Liver (tissue), 9 donors: ENCODE measurements around the gene TXNDC16. TPM values are rescaled to one million over a fixed set of nuclear protein-coding genes. Genes with fewer than 3 reads are reported as not detected.

Experiments used
- DNase-seq: peaks from one replicate; pipeline ENCODE4 v3.0.0-alpha.2; 2017; ENCODE audit warnings: low spot score
- H3K27ac ChIP-seq, 2 donors: one replicate each; pipeline ENCODE4 v1.7.0; 2013; ENCODE audit warnings: inconsistent platforms in 2 of 2, low read length in 2 of 2, control low read depth in 1 of 2, low read depth in 1 of 2, mild to moderate bottlenecking in 1 of 2
- H3K27me3 ChIP-seq, 4 donors: one replicate each; pipeline versions ENCODE4 v1.6.1 to v1.7.0; 2013; ENCODE audit warnings: low read length in 3 of 4, inconsistent platforms in 1 of 4, mild to moderate bottlenecking in 1 of 4, moderate library complexity in 1 of 4; ENCODE audit not compliant: control insufficient read depth in 4 of 4, insufficient read depth in 4 of 4
- H3K36me3 ChIP-seq, 4 donors: one replicate each; pipeline versions ENCODE4 v1.6.1 to v1.7.0; 2013; ENCODE audit warnings: low read length in 3 of 4, mild to moderate bottlenecking in 3 of 4, low read depth in 1 of 4, moderate library complexity in 1 of 4; ENCODE audit not compliant: control insufficient read depth in 4 of 4, insufficient read depth in 3 of 4
- H3K4me1 ChIP-seq, 4 donors: one replicate each; pipeline versions ENCODE4 v1.6.1 to v1.7.0; 2013; ENCODE audit warnings: low read length in 3 of 4, mild to moderate bottlenecking in 3 of 4, moderate library complexity in 1 of 4; ENCODE audit not compliant: control insufficient read depth in 4 of 4, insufficient read depth in 4 of 4
- H3K4me3 ChIP-seq, 3 donors: one replicate each; pipeline versions ENCODE4 v1.6.1 to v1.7.0; 2013; ENCODE audit warnings: low read length in 3 of 3, control low read depth in 1 of 3, low read depth in 1 of 3, mild to moderate bottlenecking in 1 of 3
- H3K9ac ChIP-seq, 2 donors: one replicate each; pipeline ENCODE4 v1.7.0; 2013; ENCODE audit warnings: low read length in 2 of 2, mild to moderate bottlenecking in 2 of 2, moderate library complexity in 2 of 2, control low read depth in 1 of 2, low read depth in 1 of 2
- H3K9me3 ChIP-seq, 4 donors: one replicate each; pipeline versions ENCODE4 v1.6.1 to v1.7.0; 2013; ENCODE audit warnings: low read length in 3 of 4; ENCODE audit not compliant: control insufficient read depth in 4 of 4
- ATF3 ChIP-seq: IDR thresholded peaks from 2 replicates; pipeline ENCODE4 v1.6.1; 2016; ENCODE audit warnings: antibody characterized with exemption
- CTCF ChIP-seq: fragments of 150-350 bp; IDR thresholded peaks from 2 replicates; pipeline ENCODE4 v1.5.1; 2017; ENCODE audit warnings: improper control_type of control experiment, low read depth, low read length; ENCODE audit not compliant: missing input control
- EGR1 ChIP-seq, 2 donors: IDR thresholded peaks; 2 replicates each; pipeline ENCODE4 v1.6.1; 2016 to 2018; ENCODE audit warnings: antibody characterized with exemption in 2 of 2, low read depth in 2 of 2
- FOXA1 ChIP-seq: IDR thresholded peaks from 2 replicates; pipeline ENCODE4 v1.6.1; 2016; ENCODE audit warnings: antibody characterized with exemption
- FOXA2 ChIP-seq: IDR thresholded peaks from 2 replicates; pipeline ENCODE4 v1.6.1; 2016; ENCODE audit warnings: antibody characterized with exemption
- GABPA ChIP-seq, 2 donors: IDR thresholded peaks in 1 of 2; conservative IDR thresholded peaks in 1 of 2; 2 replicates each; pipeline ENCODE4 v1.6.1; 2016; ENCODE audit warnings: antibody characterized with exemption in 2 of 2, mild to moderate bottlenecking in 1 of 2, moderate library complexity in 1 of 2
- HNF4A ChIP-seq, 2 donors: conservative IDR thresholded peaks; 2 replicates each; pipeline ENCODE4 v1.6.1; 2016; ENCODE audit warnings: antibody characterized with exemption in 2 of 2, mild to moderate bottlenecking in 2 of 2
- HNF4G ChIP-seq: IDR thresholded peaks from 2 replicates; pipeline ENCODE4 v1.6.1; 2016; ENCODE audit warnings: antibody characterized with exemption
- MAX ChIP-seq: IDR thresholded peaks from 2 replicates; pipeline ENCODE4 v1.6.1; 2016; ENCODE audit warnings: antibody characterized with exemption
- NR2F2 ChIP-seq: IDR thresholded peaks from 2 replicates; pipeline ENCODE4 v1.6.1; 2016; ENCODE audit warnings: antibody characterized with exemption
- RXRA ChIP-seq, 2 donors: IDR thresholded peaks; 2 replicates each; pipeline ENCODE4 v1.6.1; 2017 to 2018; ENCODE audit warnings: antibody characterized with exemption in 2 of 2, mild to moderate bottlenecking in 1 of 2
- SP1 ChIP-seq: IDR thresholded peaks from 2 replicates; pipeline ENCODE4 v1.6.1; 2018; ENCODE audit warnings: antibody characterized with exemption, mild to moderate bottlenecking
- YY1 ChIP-seq: IDR thresholded peaks from 2 replicates; pipeline ENCODE4 v1.6.1; 2016; ENCODE audit warnings: antibody characterized with exemption, mild to moderate bottlenecking
- ZBTB33 ChIP-seq: IDR thresholded peaks from 2 replicates; pipeline ENCODE4 v1.6.1; 2016; ENCODE audit warnings: antibody characterized with exemption
- WGBS: extraction: QIAGEN DNeasy Blood & Tissue Kit; methylation state at CpG from one replicate; pipeline ENCODE4 v1.1.7; 2013; 5-methylcytosine and 5-hydroxymethylcytosine counted together
- polyA plus RNA-seq, 2 donors: library from polyadenylated mRNA; stranded (reverse) in 1 of 2; unstranded in 1 of 2; fragments of 200-250 nt in 1 of 2; fragments of >200 nt in 1 of 2; fragmentation: Nextera tagmentation in 1 of 2; extraction: Ambion mirVana in 1 of 2; gene quantifications; one replicate each; pipeline versions ENCODE4 v1.2.1 to v1.2.3, GENCODE V29; 2013 to 2015
- total RNA-seq, 2 donors: library from RNA; depleted of rRNA; stranded (reverse); fragments of >200 nt; gene quantifications; one replicate each; pipeline ENCODE4 v1.2.3, GENCODE V29; 2014
- donor health status: healthy.
- donor health status: healthy.
- donor health status: healthy.
- donor health status: healthy.
- donor health status: healthy.

The TXNDC16 gene
- total and polyA plus RNA-seq, 4 donors: 2.0 to 16.2 (median 4.1) TPM

GRCh38 chr14:52442166-52442565 lies 110.1 kb downstream of the TXNDC16 start:
- Histone ChIP-seq H3K4me3 (no peak overlapping the region), H3K27me3 (no peaks in the 10 kb centered on the region), H3K9ac (no peak overlapping the region), H3K9me3 (no peaks in the 10 kb centered on the region), H3K4me1 (no peaks in the 10 kb centered on the region), H3K27ac (no peak overlapping the region), H3K36me3 (peaks cover 0 to 12% (median 4%) of the 10 kb centered on the region in 4 donors)
- TF ChIP-seq FOXA1: no peak
- TF ChIP-seq SP1: no peak
- no peak for TF ChIP-seq GABPA (IDR thresholded peaks at IDR 0.05 in 1 of 2, conservative IDR thresholded peaks at IDR 0.05 in 1 of 2)
- TF ChIP-seq EGR1 (IDR thresholded peaks at IDR 0.05; ENCODE audit: low read depth in 2 of 2): no peak
- no peak for TF ChIP-seq ZBTB33
- TF ChIP-seq NR2F2: no peak
- TF ChIP-seq FOXA2: no peak
- 89% methylated on average over 4 of the region's 4 CpGs for WGBS
- no peak for DNase-seq

- TF ChIP-seq HNF4A (conservative IDR thresholded peaks at IDR 0.05): no peak
- TF ChIP-seq SP1: no peak
- TF ChIP-seq ATF3: no peak
- TF ChIP-seq FOXA1: no peak
- TF ChIP-seq YY1: no peak
- TF ChIP-seq EGR1 (IDR thresholded peaks at IDR 0.05; ENCODE audit: low read depth in 2 of 2): no peak
- Histone ChIP-seq H3K4me3 (no peak overlapping the region), H3K27ac (no peak overlapping the region), H3K27me3 (no peaks in the 10 kb centered on the region), H3K36me3 (peaks cover 0 to 12% (median 4%) of the 10 kb centered on the region in 4 donors), H3K4me1 (no peaks in the 10 kb centered on the region), H3K9ac (no peak overlapping the region), H3K9me3 (no peaks in the 10 kb centered on the region)
- no peak for DNase-seq
- 98% methylated on average over 4 of the region's 4 CpGs for WGBS
Observed at GRCh38 chr14:52439476-52439875, 112.8 kb downstream of the TXNDC16 start.

GRCh38 chr14:52434955-52435354 lies 117.3 kb downstream of the TXNDC16 start:
- Histone ChIP-seq H3K36me3 (peaks cover 0 to 14% (median 4%) of the 10 kb centered on the region in 4 donors), H3K27me3 (no peaks in the 10 kb centered on the region), H3K9me3 (no peaks in the 10 kb centered on the region), H3K27ac (no peak overlapping the region), H3K4me1 (no peaks in the 10 kb centered on the region), H3K4me3 (no peak overlapping the region), H3K9ac (no peak overlapping the region)
- 93% methylated on average over 1 of the region's 1 CpG for WGBS
- DNase-seq: no peak
- no peak for TF ChIP-seq CTCF
- TF ChIP-seq ZBTB33: no peak
- no peak for TF ChIP-seq HNF4G
- TF ChIP-seq RXRA (IDR thresholded peaks at IDR 0.05): no peak
- no peak for TF ChIP-seq FOXA1
- TF ChIP-seq FOXA2: no peak
- no peak for TF ChIP-seq MAX
